Suprapubic skin (tissue), 3 donors: ENCODE results near the gene RBMY1J.
"Not testable (repeated sequence)": the region's sequence is repeated elsewhere in the genome, so short reads cannot be mapped to it uniquely, and the experiment has no call there.

ENCODE experiments used
- POLR2A ChIP-seq, 2 donors: fragments of 450-650 bp; IDR thresholded peaks; one replicate each; pipeline ENCODE4 v1.6.1; 2017; ENCODE audit warnings: antibody characterized with exemption in 2 of 2, mild to moderate bottlenecking in 2 of 2, moderate library complexity in 2 of 2
- TF ChIP-seq, protein P1 (sequence below), 2 donors: fragments of 200-600 bp in 1 of 2; fragments of 450-650 bp in 1 of 2; sonication (generic) in 1 of 2; IDR thresholded peaks; one replicate each; pipeline ENCODE4 v1.5.1; 2016 to 2019; ENCODE audit warnings: antibody characterized with exemption in 2 of 2, mild to moderate bottlenecking in 1 of 2, moderate library complexity in 1 of 2

DNA sequence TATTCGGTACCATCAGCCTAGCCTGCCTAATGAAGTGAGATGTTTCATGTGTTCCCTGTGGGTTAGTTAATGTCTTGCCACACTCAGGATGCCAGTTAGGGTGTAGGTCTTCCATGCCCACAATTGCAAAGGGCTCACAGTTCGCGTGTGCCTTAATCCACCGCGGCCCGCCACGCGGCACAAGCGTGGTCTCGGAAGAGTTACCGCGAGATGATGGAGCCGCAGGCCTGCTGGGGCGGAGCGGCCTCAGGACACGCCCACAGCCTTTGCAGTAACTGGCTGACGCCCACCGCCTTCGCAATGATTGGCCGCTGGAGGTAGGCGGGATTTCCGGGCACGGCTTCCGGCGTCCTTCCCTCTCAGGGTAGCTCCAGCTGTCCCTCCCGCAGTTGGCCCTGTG is at the start of gene RBMY1J:
- TF ChIP-seq, protein P1, sequence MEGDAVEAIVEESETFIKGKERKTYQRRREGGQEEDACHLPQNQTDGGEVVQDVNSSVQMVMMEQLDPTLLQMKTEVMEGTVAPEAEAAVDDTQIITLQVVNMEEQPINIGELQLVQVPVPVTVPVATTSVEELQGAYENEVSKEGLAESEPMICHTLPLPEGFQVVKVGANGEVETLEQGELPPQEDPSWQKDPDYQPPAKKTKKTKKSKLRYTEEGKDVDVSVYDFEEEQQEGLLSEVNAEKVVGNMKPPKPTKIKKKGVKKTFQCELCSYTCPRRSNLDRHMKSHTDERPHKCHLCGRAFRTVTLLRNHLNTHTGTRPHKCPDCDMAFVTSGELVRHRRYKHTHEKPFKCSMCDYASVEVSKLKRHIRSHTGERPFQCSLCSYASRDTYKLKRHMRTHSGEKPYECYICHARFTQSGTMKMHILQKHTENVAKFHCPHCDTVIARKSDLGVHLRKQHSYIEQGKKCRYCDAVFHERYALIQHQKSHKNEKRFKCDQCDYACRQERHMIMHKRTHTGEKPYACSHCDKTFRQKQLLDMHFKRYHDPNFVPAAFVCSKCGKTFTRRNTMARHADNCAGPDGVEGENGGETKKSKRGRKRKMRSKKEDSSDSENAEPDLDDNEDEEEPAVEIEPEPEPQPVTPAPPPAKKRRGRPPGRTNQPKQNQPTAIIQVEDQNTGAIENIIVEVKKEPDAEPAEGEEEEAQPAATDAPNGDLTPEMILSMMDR (IDR thresholded peaks at IDR 0.05) = not testable (repeated sequence)
- TF ChIP-seq POLR2A (IDR thresholded peaks at IDR 0.05) = not testable (repeated sequence)
